GM19324 (cell line): ENCODE results near the gene CSRP1.
"Not testable (repeated sequence)": the region's sequence is repeated elsewhere in the genome, so short reads cannot be mapped to it uniquely, and the experiment has no call there.

Experiments used
- ATAC-seq: cut with Tn5 transposase; IDR thresholded peaks from one replicate; pipeline ENCODE4 v1.9.1; 2021; ENCODE audit warnings: mild to moderate bottlenecking, moderate library complexity; ENCODE audit not compliant: unreplicated experiment, low FRiP score

Gene CSRP1

GRCh38 chr1:201538612-201539551 is 32.0 kb upstream of the CSRP1 start, which contains the start of gene NAV1:
Gene NAV1, plus strand, starts transcription at chr1:201539127. Its CDS starts 83,758 bp downstream, at chr1:201622885.
- no peak for ATAC-seq

GRCh38 chr1:201537891-201538611 is 31.1 kb upstream of the CSRP1 start:
- no peak for ATAC-seq

- ATAC-seq = no peak
These were observed 30.5 kb upstream of the CSRP1 start for GRCh38 chr1:201537467-201537866.

- no peak for ATAC-seq
These were observed 30.1 kb upstream of the CSRP1 start for GRCh38 chr1:201537028-201537427.

GRCh38 chr1:201536558-201536957 is 29.6 kb upstream of the CSRP1 start:
- ATAC-seq = no peak

GRCh38 chr1:201535919-201536245 is 29.0 kb upstream of the CSRP1 start:
- no peak for ATAC-seq

- no peak for ATAC-seq
These were observed 28.4 kb upstream of the CSRP1 start for GRCh38 chr1:201535046-201535918.

- no peak for ATAC-seq
These were observed 26.9 kb upstream of the CSRP1 start for GRCh38 chr1:201533836-201534235.

- ATAC-seq = no peak
These were observed 24.9 kb upstream of the CSRP1 start for GRCh38 chr1:201531551-201532425.

- ATAC-seq = no peak
These were observed 24.0 kb upstream of the CSRP1 start for GRCh38 chr1:201530741-201531531.

- no peak for ATAC-seq
These were observed 21.8 kb upstream of the CSRP1 start for GRCh38 chr1:201528631-201529252.

GRCh38 chr1:201527879-201528278 is 21.0 kb upstream of the CSRP1 start:
- ATAC-seq = no peak

- ATAC-seq = no peak
These were observed 18.4 kb upstream of the CSRP1 start for GRCh38 chr1:201525193-201525778.

- not testable (repeated sequence) for ATAC-seq
These were observed 13.2 kb upstream of the CSRP1 start for GRCh38 chr1:201520046-201520575.

- ATAC-seq = no peak
These were observed 11.1 kb upstream of the CSRP1 start for GRCh38 chr1:201518071-201518470.

GRCh38 chr1:201517631-201518030 is 10.7 kb upstream of the CSRP1 start:
- no peak for ATAC-seq

GRCh38 chr1:201516511-201517127 is 9.7 kb upstream of the CSRP1 start:
- no peak for ATAC-seq
